ENCODE measurements around the gene AMZ1. TPM values are rescaled to one million over a fixed set of nuclear protein-coding genes. Genes with fewer than 3 reads are reported as not detected.

The AMZ1 gene
- total RNA-seq, 2 donors from 2014 or later: 0.66 to 1.6 TPM

DNA sequence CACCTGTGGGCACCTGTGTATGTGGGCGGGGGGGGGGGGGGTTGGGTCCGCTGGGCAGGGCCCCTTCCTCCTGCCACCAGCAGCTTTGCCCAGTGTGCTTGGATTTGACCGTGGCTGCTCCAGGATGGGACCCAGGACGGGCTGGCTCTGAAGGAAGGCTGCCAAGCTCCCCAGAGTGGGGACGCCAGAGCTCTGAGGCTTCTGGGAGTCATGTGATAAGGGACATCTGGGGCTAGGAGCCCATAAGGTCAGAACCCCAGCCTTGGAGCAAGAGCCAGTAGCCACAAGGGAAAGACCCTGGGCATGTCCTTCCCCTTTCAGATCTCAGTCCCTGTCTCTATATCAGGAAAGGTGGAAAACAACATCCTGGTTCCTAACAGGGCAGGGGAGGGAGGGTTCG is 21.8 kb upstream of the AMZ1 start:
- Histone ChIP-seq H3K27ac (ENCODE audit: low read depth, low read length) (no peak overlapping the region), H3K9ac (ENCODE audit: extremely low read depth, low read length, poor library complexity, severe bottlenecking) (no peak overlapping the region), H3K9me3 (ENCODE audit: control insufficient read depth, low read length) (no peaks in the 10 kb centered on the region), H3K4me3 (ENCODE audit: low read length) (no peak overlapping the region), H3K4me1 (ENCODE audit: control insufficient read depth, insufficient read depth, low read length) (no peaks in the 10 kb centered on the region), H3K27me3 (ENCODE audit: control insufficient read depth, insufficient read depth, low read length, poor library complexity, severe bottlenecking) (no peaks in the 10 kb centered on the region), H3K36me3 (ENCODE audit: control insufficient read depth, insufficient read depth, low read length) (no peaks in the 10 kb centered on the region)
- Mint-ChIP-seq H3K36me3 (ENCODE audit: low read depth) (peaks cover 4% of the 10 kb centered on the region), H3K4me3 (no peak overlapping the region), H3K27me3 (ENCODE audit: insufficient read depth) (peaks cover 22% of the 10 kb centered on the region), H3K4me1 (no peaks in the 10 kb centered on the region), H3K27ac (no peak overlapping the region), H3K9me3 (no peaks in the 10 kb centered on the region)
- TF ChIP-seq, protein P1, sequence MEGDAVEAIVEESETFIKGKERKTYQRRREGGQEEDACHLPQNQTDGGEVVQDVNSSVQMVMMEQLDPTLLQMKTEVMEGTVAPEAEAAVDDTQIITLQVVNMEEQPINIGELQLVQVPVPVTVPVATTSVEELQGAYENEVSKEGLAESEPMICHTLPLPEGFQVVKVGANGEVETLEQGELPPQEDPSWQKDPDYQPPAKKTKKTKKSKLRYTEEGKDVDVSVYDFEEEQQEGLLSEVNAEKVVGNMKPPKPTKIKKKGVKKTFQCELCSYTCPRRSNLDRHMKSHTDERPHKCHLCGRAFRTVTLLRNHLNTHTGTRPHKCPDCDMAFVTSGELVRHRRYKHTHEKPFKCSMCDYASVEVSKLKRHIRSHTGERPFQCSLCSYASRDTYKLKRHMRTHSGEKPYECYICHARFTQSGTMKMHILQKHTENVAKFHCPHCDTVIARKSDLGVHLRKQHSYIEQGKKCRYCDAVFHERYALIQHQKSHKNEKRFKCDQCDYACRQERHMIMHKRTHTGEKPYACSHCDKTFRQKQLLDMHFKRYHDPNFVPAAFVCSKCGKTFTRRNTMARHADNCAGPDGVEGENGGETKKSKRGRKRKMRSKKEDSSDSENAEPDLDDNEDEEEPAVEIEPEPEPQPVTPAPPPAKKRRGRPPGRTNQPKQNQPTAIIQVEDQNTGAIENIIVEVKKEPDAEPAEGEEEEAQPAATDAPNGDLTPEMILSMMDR (conservative IDR thresholded peaks at IDR 0.05): no peak
- no peak for DNase-seq
- 89 to 100% methylated on average over 1 to 5 of the region's 6 CpGs for WGBS, 2 experiments (ENCODE audit: insufficient coverage in 1 of 2, insufficient read length in 1 of 2)

DNA sequence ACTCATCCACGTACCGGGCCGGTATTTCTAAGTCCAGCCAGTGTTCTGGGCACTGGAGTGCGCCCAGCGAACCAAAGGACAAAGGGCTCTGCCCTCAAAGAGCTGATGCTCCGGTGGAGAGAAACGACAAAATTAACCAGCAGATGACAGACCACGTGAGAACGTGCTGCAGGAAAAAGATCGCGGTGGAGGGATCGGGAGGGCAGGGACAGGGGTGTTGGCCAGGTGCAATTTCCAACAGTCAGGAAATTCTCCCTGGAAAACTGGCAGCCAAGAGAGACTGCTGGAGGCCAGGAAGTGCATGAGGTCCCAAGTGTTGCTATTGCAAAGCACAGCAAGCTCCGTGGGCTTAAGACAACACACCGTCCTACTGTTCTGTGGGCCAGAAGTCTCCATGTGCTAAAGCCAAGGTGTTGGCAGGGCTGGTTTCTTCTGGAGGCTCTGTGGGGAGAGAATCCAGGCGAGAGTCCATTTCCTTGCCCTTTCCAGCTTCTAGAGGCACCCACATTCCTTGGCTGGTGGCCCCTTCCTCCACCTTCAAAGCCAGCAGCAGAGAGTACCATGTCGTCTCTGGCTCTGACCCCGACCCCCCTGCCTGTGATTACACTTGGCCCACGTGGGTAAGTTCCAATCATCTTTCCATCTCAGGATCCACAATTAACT is 21.3 kb upstream of the AMZ1 start:
- no peaks in the 10 kb centered on the region for H3K4me1 Mint-ChIP-seq
- no peak overlapping the region for H3K27ac Mint-ChIP-seq
- no peaks in the 10 kb centered on the region for H3K27me3 ChIP-seq (ENCODE audit: control insufficient read depth, insufficient read depth, low read length, poor library complexity, severe bottlenecking)
- H3K27ac ChIP-seq (ENCODE audit: low read depth, low read length): no peak overlapping the region
- no peaks in the 10 kb centered on the region for H3K4me1 ChIP-seq (ENCODE audit: control insufficient read depth, insufficient read depth, low read length)
- DNase-seq: no peak
- H3K27me3 Mint-ChIP-seq (ENCODE audit: insufficient read depth): peaks cover 22% of the 10 kb centered on the region
- H3K36me3 Mint-ChIP-seq (ENCODE audit: low read depth): peaks cover 4% of the 10 kb centered on the region
- no peak overlapping the region for H3K9ac ChIP-seq (ENCODE audit: extremely low read depth, low read length, poor library complexity, severe bottlenecking)
- WGBS, 2 experiments (ENCODE audit: insufficient coverage in 1 of 2, insufficient read length in 1 of 2): 87 to 89% methylated on average over 17 to 18 of the region's 18 CpGs
- no peaks in the 10 kb centered on the region for H3K9me3 Mint-ChIP-seq
- no peak overlapping the region for H3K4me3 ChIP-seq (ENCODE audit: low read length)
- H3K9me3 ChIP-seq (ENCODE audit: control insufficient read depth, low read length): no peaks in the 10 kb centered on the region
- TF ChIP-seq, protein P1 (conservative IDR thresholded peaks at IDR 0.05): no peak
- no peaks in the 10 kb centered on the region for H3K36me3 ChIP-seq (ENCODE audit: control insufficient read depth, insufficient read depth, low read length)
- no peak overlapping the region for H3K4me3 Mint-ChIP-seq

DNA sequence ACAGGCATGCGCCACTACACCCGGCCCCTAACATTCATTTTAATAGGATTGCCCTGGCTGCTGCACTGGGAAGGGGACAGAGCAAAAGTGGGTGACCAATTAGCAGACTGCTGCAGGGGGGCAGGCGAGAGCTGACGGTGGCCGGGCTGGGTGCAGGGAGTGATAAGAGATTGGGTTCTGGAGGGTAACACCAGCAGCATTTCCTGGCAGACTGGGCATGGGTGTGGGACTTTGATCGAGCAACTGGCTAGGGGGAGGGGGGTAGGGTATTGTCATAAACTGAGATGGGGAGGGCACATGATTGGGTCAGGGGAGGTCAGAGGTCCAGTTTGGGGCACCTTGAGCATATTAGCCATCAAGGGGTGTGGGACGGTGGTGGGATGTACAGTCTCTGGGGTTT is 20.2 kb upstream of the AMZ1 start:
- Mint-ChIP-seq H3K4me1 (no peaks in the 10 kb centered on the region), H3K4me3 (no peak overlapping the region), H3K9me3 (no peaks in the 10 kb centered on the region), H3K27me3 (ENCODE audit: insufficient read depth) (peaks cover 22% of the 10 kb centered on the region), H3K27ac (no peak overlapping the region), H3K36me3 (ENCODE audit: low read depth) (no peaks in the 10 kb centered on the region)
- Histone ChIP-seq H3K9me3 (ENCODE audit: control insufficient read depth, low read length) (no peaks in the 10 kb centered on the region), H3K9ac (ENCODE audit: extremely low read depth, low read length, poor library complexity, severe bottlenecking) (no peak overlapping the region), H3K36me3 (ENCODE audit: control insufficient read depth, insufficient read depth, low read length) (no peaks in the 10 kb centered on the region), H3K4me3 (ENCODE audit: low read length) (no peak overlapping the region), H3K4me1 (ENCODE audit: control insufficient read depth, insufficient read depth, low read length) (no peaks in the 10 kb centered on the region), H3K27ac (ENCODE audit: low read depth, low read length) (no peak overlapping the region), H3K27me3 (ENCODE audit: control insufficient read depth, insufficient read depth, low read length, poor library complexity, severe bottlenecking) (no peaks in the 10 kb centered on the region)
- DNase-seq: no peak
- TF ChIP-seq, protein P1 (conservative IDR thresholded peaks at IDR 0.05): no peak
- 72 to 94% methylated on average over 4 to 7 of the region's 7 CpGs for WGBS, 2 experiments (ENCODE audit: insufficient coverage in 1 of 2, insufficient read length in 1 of 2)

All from endodermal cell (in vitro differentiated cells).